Activated CD4-positive, alpha-beta T cell treated with anti-CD3 and anti-CD28 coated beads, Interleukin-2, amount 10 ng/mL, durations not matched to agents 24 days and 14 days (primary cell): ENCODE results near the gene CTNNA3. TPM values are rescaled to one million over a fixed set of nuclear protein-coding genes. Genes with fewer than 3 reads are reported as not detected.
"Not testable (repeated sequence)": the region's sequence is repeated elsewhere in the genome, so short reads cannot be mapped to it uniquely, and the experiment has no call there.

Experiments used
- DNase-seq: peaks from one replicate; pipeline ENCODE4 v3.0.0; 2022
- H3K27ac Mint-ChIP-seq: one replicate; pipeline ENCODE4 v1.8.0; 2022; ENCODE audit warnings: mild to moderate bottlenecking, mixed read lengths
- H3K27me3 Mint-ChIP-seq: one replicate; pipeline ENCODE4 v1.8.0; 2022; ENCODE audit warnings: mixed read lengths
- H3K36me3 Mint-ChIP-seq: one replicate; pipeline ENCODE4 v1.8.0; 2022; ENCODE audit warnings: low read depth, mild to moderate bottlenecking, mixed read lengths
- H3K4me1 Mint-ChIP-seq: one replicate; pipeline ENCODE4 v1.8.0; 2021; ENCODE audit warnings: mixed read lengths
- H3K4me3 Mint-ChIP-seq: one replicate; pipeline ENCODE4 v1.8.0; 2022; ENCODE audit warnings: mild to moderate bottlenecking, moderate library complexity, mixed read lengths
- H3K9me3 Mint-ChIP-seq: one replicate; pipeline ENCODE4 v1.8.0; 2021; ENCODE audit warnings: mixed read lengths
- intact Hi-C: fragments of 100-400 bp; cut with micrococcal nuclease; formaldehyde crosslinking; loops from one replicate; pipeline ENCODE4 v1.15.1; 2023
- total RNA-seq: library from RNA; stranded (reverse); gene quantifications from 2 replicates; pipeline ENCODE4 v1.2.3, GENCODE V29; 2022

CTNNA3 gene
- total RNA-seq, 1 donor from 2014 or later, result not detected

DNA sequence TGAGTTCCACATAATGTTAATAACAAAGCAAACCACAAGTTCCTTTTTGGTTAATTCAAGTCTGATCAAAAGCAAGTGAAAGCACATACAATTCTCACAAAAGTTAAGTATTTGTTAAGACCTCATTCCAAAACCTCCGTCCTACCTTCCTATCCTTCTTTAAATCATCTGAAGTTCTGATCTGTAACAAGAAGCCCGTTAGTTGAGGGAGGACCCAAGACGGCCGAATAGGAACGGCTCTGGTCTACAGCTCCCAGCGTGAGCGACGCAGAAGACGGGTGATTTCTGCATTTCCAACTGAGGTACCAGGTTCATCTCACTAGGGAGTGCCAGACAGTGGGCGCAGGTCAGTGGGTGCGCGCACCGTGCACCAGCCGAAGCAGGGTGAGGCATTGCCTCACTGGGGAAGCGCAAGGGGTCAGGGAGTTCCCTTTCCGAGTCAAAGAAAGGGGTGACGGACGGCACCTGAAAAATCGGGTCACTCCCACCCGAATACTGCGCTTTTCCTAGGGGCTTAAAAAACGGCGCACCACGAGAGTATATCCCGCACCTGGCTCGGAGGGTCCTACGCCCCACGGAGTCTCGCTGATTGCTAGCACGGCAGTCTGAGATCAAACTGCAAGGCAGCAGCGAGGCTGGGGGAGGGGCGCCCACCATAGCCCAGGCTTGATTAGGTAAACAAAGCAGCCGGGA, 309.0 kb downstream of the CTNNA3 start:
- H3K36me3 Mint-ChIP-seq, H3K27ac Mint-ChIP-seq, DNase-seq, H3K9me3 Mint-ChIP-seq, intact Hi-C loops, H3K4me1 Mint-ChIP-seq, H3K27me3 Mint-ChIP-seq, H3K4me3 Mint-ChIP-seq: not testable (repeated sequence)

GRCh38 chr10:67386260-67386659, 309.7 kb downstream of the CTNNA3 start:
- Mint-ChIP-seq H3K27me3 (peaks cover 10% of the 10 kb centered on the region), H3K9me3 (no peaks in the 10 kb centered on the region), H3K27ac (no peak overlapping the region), H3K4me3 (no peak overlapping the region), H3K36me3 (no peaks in the 10 kb centered on the region), H3K4me1 (no peaks in the 10 kb centered on the region)
- intact Hi-C loops, result no loop called here
- DNase-seq, result no peak

- no peak for DNase-seq
- Mint-ChIP-seq H3K36me3 (no peaks in the 10 kb centered on the region), H3K27me3 (peaks cover 10% of the 10 kb centered on the region), H3K9me3 (no peaks in the 10 kb centered on the region), H3K4me1 (no peaks in the 10 kb centered on the region), H3K4me3 (no peak overlapping the region), H3K27ac (no peak overlapping the region)
- intact Hi-C loops, result no loop called here
Observed at GRCh38 chr10:67385566-67385965, 310.4 kb downstream of the CTNNA3 start.

GRCh38 chr10:67385089-67385488, 310.9 kb downstream of the CTNNA3 start:
- H3K4me1 Mint-ChIP-seq, result no peaks in the 10 kb centered on the region
- H3K4me3 Mint-ChIP-seq, result no peak overlapping the region
- no peak for DNase-seq
- H3K27me3 Mint-ChIP-seq, result peaks cover 10% of the 10 kb centered on the region
- H3K36me3 Mint-ChIP-seq, result no peaks in the 10 kb centered on the region
- H3K27ac Mint-ChIP-seq, result no peak overlapping the region
- H3K9me3 Mint-ChIP-seq, result no peaks in the 10 kb centered on the region
- intact Hi-C loops, result no loop called here

- no peak for DNase-seq
- no peaks in the 10 kb centered on the region for H3K27me3 Mint-ChIP-seq
- no peak overlapping the region for H3K27ac Mint-ChIP-seq
- H3K4me3 Mint-ChIP-seq, result no peak overlapping the region
- no peaks in the 10 kb centered on the region for H3K36me3 Mint-ChIP-seq
- H3K9me3 Mint-ChIP-seq, result no peaks in the 10 kb centered on the region
- no peaks in the 10 kb centered on the region for H3K4me1 Mint-ChIP-seq
- intact Hi-C loops, result no loop called here
Observed at GRCh38 chr10:67331121-67331910, 364.7 kb downstream of the CTNNA3 start.

GRCh38 chr10:67327626-67328535, 368.1 kb downstream of the CTNNA3 start:
- no peaks in the 10 kb centered on the region for H3K36me3 Mint-ChIP-seq
- no peaks in the 10 kb centered on the region for H3K27me3 Mint-ChIP-seq
- H3K4me3 Mint-ChIP-seq, result no peak overlapping the region
- no peak overlapping the region for H3K27ac Mint-ChIP-seq
- H3K4me1 Mint-ChIP-seq, result no peaks in the 10 kb centered on the region
- intact Hi-C loops, result no loop called here
- no peak for DNase-seq
- H3K9me3 Mint-ChIP-seq, result peaks cover 5% of the 10 kb centered on the region

GRCh38 chr10:67319976-67320375, 376.0 kb downstream of the CTNNA3 start:
- H3K9me3 Mint-ChIP-seq, result no peaks in the 10 kb centered on the region
- H3K27ac Mint-ChIP-seq, result no peak overlapping the region
- no peak for DNase-seq
- H3K36me3 Mint-ChIP-seq, result no peaks in the 10 kb centered on the region
- intact Hi-C loops, result no loop called here
- no peaks in the 10 kb centered on the region for H3K4me1 Mint-ChIP-seq
- no peak overlapping the region for H3K4me3 Mint-ChIP-seq
- no peaks in the 10 kb centered on the region for H3K27me3 Mint-ChIP-seq

GRCh38 chr10:67308912-67309311, 387.1 kb downstream of the CTNNA3 start:
- Mint-ChIP-seq H3K4me3 (no peak overlapping the region), H3K27me3 (no peaks in the 10 kb centered on the region), H3K27ac (no peak overlapping the region), H3K4me1 (no peaks in the 10 kb centered on the region), H3K36me3 (no peaks in the 10 kb centered on the region), H3K9me3 (no peaks in the 10 kb centered on the region)
- DNase-seq, result no peak
- intact Hi-C loops, result loop anchor here (5.0 kb wide), 1 partner anchor 473 kb away; no protein-coding TSS in a partner anchor

GRCh38 chr10:67306588-67307205, 389.3 kb downstream of the CTNNA3 start:
- Mint-ChIP-seq H3K9me3 (no peaks in the 10 kb centered on the region), H3K27ac (no peak overlapping the region), H3K27me3 (no peaks in the 10 kb centered on the region), H3K4me1 (no peaks in the 10 kb centered on the region), H3K4me3 (no peak overlapping the region), H3K36me3 (no peaks in the 10 kb centered on the region)
- intact Hi-C loops, result loop anchor here (5.0 kb wide), 1 partner anchor 476 kb away; no protein-coding TSS in a partner anchor
- DNase-seq, result no peak

DNA sequence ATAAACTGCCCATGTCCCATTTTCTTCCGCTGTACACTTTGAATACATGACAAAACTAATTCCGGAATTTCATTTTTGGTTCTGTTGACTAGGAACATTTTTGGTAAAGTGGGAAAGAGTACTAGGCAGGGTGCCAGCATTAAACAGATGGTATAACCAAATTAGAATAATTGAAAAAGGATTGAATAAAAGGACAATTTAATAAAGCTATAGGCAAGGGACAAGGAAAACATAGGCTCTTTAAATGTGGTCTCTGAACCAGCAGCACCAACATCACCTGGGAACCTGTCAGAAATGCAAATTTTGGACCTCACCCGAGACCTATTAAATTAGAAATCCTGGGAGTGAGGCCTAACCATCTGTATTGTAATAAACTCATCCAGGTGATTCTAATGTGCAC, 393.3 kb downstream of the CTNNA3 start:
- no peaks in the 10 kb centered on the region for H3K4me1 Mint-ChIP-seq
- H3K4me3 Mint-ChIP-seq, result no peak overlapping the region
- intact Hi-C loops, result no loop called here
- H3K27ac Mint-ChIP-seq, result no peak overlapping the region
- H3K36me3 Mint-ChIP-seq, result no peaks in the 10 kb centered on the region
- H3K9me3 Mint-ChIP-seq, result no peaks in the 10 kb centered on the region
- no peak for DNase-seq
- no peaks in the 10 kb centered on the region for H3K27me3 Mint-ChIP-seq

- no peaks in the 10 kb centered on the region for H3K9me3 Mint-ChIP-seq
- no peak for DNase-seq
- intact Hi-C loops, result no loop called here
- no peaks in the 10 kb centered on the region for H3K27me3 Mint-ChIP-seq
- H3K27ac Mint-ChIP-seq, result no peak overlapping the region
- no peaks in the 10 kb centered on the region for H3K4me1 Mint-ChIP-seq
- H3K36me3 Mint-ChIP-seq, result no peaks in the 10 kb centered on the region
- no peak overlapping the region for H3K4me3 Mint-ChIP-seq
Observed at GRCh38 chr10:67299761-67300160, 396.2 kb downstream of the CTNNA3 start.

- intact Hi-C loops, result no loop called here
- H3K4me1 Mint-ChIP-seq, result no peaks in the 10 kb centered on the region
- no peaks in the 10 kb centered on the region for H3K27me3 Mint-ChIP-seq
- no peak overlapping the region for H3K27ac Mint-ChIP-seq
- no peaks in the 10 kb centered on the region for H3K9me3 Mint-ChIP-seq
- no peak overlapping the region for H3K4me3 Mint-ChIP-seq
- no peaks in the 10 kb centered on the region for H3K36me3 Mint-ChIP-seq
- no peak for DNase-seq
Observed at GRCh38 chr10:67297637-67298181, 398.3 kb downstream of the CTNNA3 start.

DNA sequence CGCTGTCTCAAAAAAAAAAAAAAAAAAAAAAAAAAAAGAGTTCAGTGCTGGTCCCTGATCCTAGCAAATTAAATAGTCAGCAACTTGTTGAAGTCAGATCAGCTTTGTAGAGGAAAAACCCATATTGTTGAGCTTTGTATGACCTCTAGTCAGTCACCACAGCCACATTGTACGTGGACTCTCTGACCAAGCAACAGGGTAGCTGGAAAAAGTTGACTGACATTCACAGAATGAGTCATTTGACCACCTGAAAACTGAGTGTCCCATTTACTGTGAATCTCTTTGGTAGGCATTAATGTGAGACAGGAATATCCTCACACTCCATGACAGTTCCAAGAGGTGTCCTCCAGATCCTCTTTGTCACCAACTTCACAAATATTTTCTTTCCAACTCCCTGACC, 399.1 kb downstream of the CTNNA3 start:
- Mint-ChIP-seq H3K36me3 (no peaks in the 10 kb centered on the region), H3K4me1 (no peaks in the 10 kb centered on the region), H3K9me3 (no peaks in the 10 kb centered on the region), H3K27ac (no peak overlapping the region), H3K27me3 (no peaks in the 10 kb centered on the region), H3K4me3 (no peak overlapping the region)
- no peak for DNase-seq
- intact Hi-C loops, result no loop called here
